CD14-positive monocyte (primary cell): ENCODE data around the gene ABCF3. TPM values are rescaled to one million over a fixed set of nuclear protein-coding genes. Genes with fewer than 3 reads are reported as not detected.

ENCODE experiments used
- DNase-seq, 3 donors: peaks; one replicate each; pipeline ENCODE4 v3.0.0-alpha.2; 2011 to 2022
- H2AFZ ChIP-seq: 2 replicates; pipeline ENCODE4 v1.6.0; 2012; ENCODE audit warnings: mild to moderate bottlenecking, low read depth, low read length, inconsistent platforms; ENCODE audit not compliant: insufficient read depth, poor library complexity, severe bottlenecking
- H3K27ac ChIP-seq, 2 donors: 1 replicate in 1 of 2; 2 replicates in 1 of 2; pipeline ENCODE4 v1.5.1; 2012 to 2013; ENCODE audit warnings: low read length in 2 of 2, control low read depth in 1 of 2, inconsistent platforms in 1 of 2, low read depth in 1 of 2, mild to moderate bottlenecking in 1 of 2
- H3K27me3 ChIP-seq, 2 donors: one replicate each; pipeline versions ENCODE4 v1.6.0 to v1.6.1; 2011 to 2013; ENCODE audit warnings: low read length in 2 of 2; ENCODE audit not compliant: control insufficient read depth in 2 of 2, insufficient read depth in 2 of 2
- H3K36me3 ChIP-seq, 2 donors: replicated peaks in 1 of 2; 1 replicate in 1 of 2; 2 replicates in 1 of 2; pipeline versions ENCODE4 v1.5.1 to v1.6.1; 2012 to 2013; ENCODE audit warnings: low read length in 2 of 2, control low read depth in 1 of 2, inconsistent platforms in 1 of 2, mild to moderate bottlenecking in 1 of 2; ENCODE audit not compliant: insufficient read depth in 2 of 2, control insufficient read depth in 1 of 2
- H3K4me1 ChIP-seq, 2 donors: 1 replicate in 1 of 2; 2 replicates in 1 of 2; pipeline versions ENCODE4 v1.5.1 to v1.6.1; 2012 to 2013; ENCODE audit warnings: low read length in 2 of 2, control low read depth in 1 of 2, inconsistent platforms in 1 of 2, mild to moderate bottlenecking in 1 of 2, moderate library complexity in 1 of 2; ENCODE audit not compliant: insufficient read depth in 2 of 2, control insufficient read depth in 1 of 2
- H3K4me2 ChIP-seq: replicated peaks from 2 replicates; pipeline ENCODE3; 2012; ENCODE audit warnings: low read length, moderate library complexity, mild to moderate bottlenecking; ENCODE audit not compliant: poor library complexity, severe bottlenecking; ENCODE audit errors: extremely low read depth
- H3K4me3 ChIP-seq, 3 experiments: fragments of 200-600 bp in 1 of 3; sonication (generic) in 1 of 3; replicated peaks in 1 of 3; 1 replicate in 2 of 3; 2 replicates in 1 of 3; pipeline ENCODE4 v1.5.1; 2011 to 2013; ENCODE audit warnings: low read length in 3 of 3, mild to moderate bottlenecking in 3 of 3, control low read depth in 2 of 3, low read depth in 2 of 3, inconsistent platforms in 1 of 3, moderate library complexity in 1 of 3
- H3K79me2 ChIP-seq: 2 replicates; pipeline ENCODE4 v1.6.0; 2012; ENCODE audit warnings: mild to moderate bottlenecking, control low read depth, inconsistent platforms, low read length, moderate library complexity; ENCODE audit not compliant: insufficient read depth
- H3K9ac ChIP-seq: 2 replicates; pipeline ENCODE4 v1.6.0; 2017; ENCODE audit warnings: low read length, mild to moderate bottlenecking; ENCODE audit not compliant: insufficient read depth, poor library complexity, severe bottlenecking
- H3K9me3 ChIP-seq, 2 donors: replicated peaks in 1 of 2; 1 replicate in 1 of 2; 2 replicates in 1 of 2; pipeline versions ENCODE4 v1.5.1 to v1.6.1; 2012 to 2013; ENCODE audit warnings: low read length in 2 of 2, control low read depth in 1 of 2; ENCODE audit not compliant: control insufficient read depth in 1 of 2, insufficient read depth in 1 of 2
- H4K20me1 ChIP-seq: 2 replicates; pipeline ENCODE4 v1.6.0; 2012; ENCODE audit warnings: mild to moderate bottlenecking, low read length, control low read depth, moderate library complexity; ENCODE audit not compliant: insufficient read depth
- H3K27ac Mint-ChIP-seq, 7 donors: one replicate each; pipeline ENCODE4 v1.8.0; 2020; ENCODE audit warnings: mild to moderate bottlenecking in 7 of 7, mixed read lengths in 7 of 7, moderate library complexity in 6 of 7, inconsistent platforms in 2 of 7
- H3K27me3 Mint-ChIP-seq, 3 donors: one replicate each; pipeline ENCODE4 v1.8.0; 2021 to 2022; ENCODE audit warnings: low read depth in 3 of 3, mild to moderate bottlenecking in 3 of 3, mixed read lengths in 3 of 3, moderate library complexity in 3 of 3, inconsistent platforms in 1 of 3
- H3K36me3 Mint-ChIP-seq, 2 donors: one replicate each; pipeline ENCODE4 v1.8.0; 2020; ENCODE audit warnings: mixed read lengths in 2 of 2, inconsistent platforms in 1 of 2, mild to moderate bottlenecking in 1 of 2
- H3K4me1 Mint-ChIP-seq: one replicate; pipeline ENCODE4 v1.8.0; 2020; ENCODE audit warnings: mild to moderate bottlenecking, mixed read lengths
- H3K4me3 Mint-ChIP-seq, 2 donors: one replicate each; pipeline ENCODE4 v1.8.0; 2020; ENCODE audit warnings: mild to moderate bottlenecking in 2 of 2, mixed read lengths in 2 of 2, moderate library complexity in 1 of 2
- H3K9me3 Mint-ChIP-seq, 7 donors: one replicate each; pipeline ENCODE4 v1.8.0; 2020 to 2022; ENCODE audit warnings: mixed read lengths in 7 of 7, mild to moderate bottlenecking in 6 of 7, moderate library complexity in 6 of 7, inconsistent platforms in 2 of 7
- CTCF ChIP-seq: fragments of 200-600 bp; IDR thresholded peaks from one replicate; pipeline ENCODE4 v1.8.0; 2022; ENCODE audit warnings: antibody characterized with exemption, mild to moderate bottlenecking
- WGBS: methylation state at CpG from one replicate; pipeline ENCODE4 v1.1.5; 2013; ENCODE audit warnings: missing lambda C conversion rate; ENCODE audit not compliant: insufficient coverage; 5-methylcytosine and 5-hydroxymethylcytosine counted together
- intact Hi-C, 2 donors: fragments of 100-400 bp; cut with micrococcal nuclease; formaldehyde crosslinking; loops; one replicate each; pipeline versions ENCODE4 v1.15.0 to v1.15.1; 2023
- polyA plus RNA-seq, 3 donors: library from polyadenylated mRNA; depleted of rRNA in 1 of 3; unstranded in 2 of 3; stranded (reverse) in 1 of 3; fragments of 300-500 nt in 2 of 3; fragments of >200 nt in 1 of 3; fragmentation: Illumina TruSeq in 2 of 3; gene quantifications; 1 replicate in 2 of 3; 2 replicates in 1 of 3; pipeline ENCODE4 v1.2.3, GENCODE V29; 2012 to 2021

The ABCF3 gene
- polyA plus RNA-seq, 3 donors, result 13.5 to 74.8 (median 13.9) TPM

GRCh38 chr3:184193991-184194539, 8.1 kb downstream of the ABCF3 start:
- no peak overlapping the region for H2AFZ ChIP-seq
- H3K36me3 ChIP-seq, result peaks cover 66 to 74% of the 10 kb centered on the region in 2 donors
- no peaks in the 10 kb centered on the region for H3K9me3 ChIP-seq
- DNase-seq, result no peak
- no peak overlapping the region for H3K4me3 Mint-ChIP-seq
- H3K79me2 ChIP-seq, result peaks cover 9% of the 10 kb centered on the region
- TF ChIP-seq CTCF, result no peak
- H3K4me3 ChIP-seq, result no peak overlapping the region
- 92% methylated on average over 6 of the region's 9 CpGs for WGBS
- H3K4me1 Mint-ChIP-seq, result no peaks in the 10 kb centered on the region
- peak overlapping the region in 2 of 7 donors; percentile 27 to 43 for H3K27ac Mint-ChIP-seq
- H3K9me3 Mint-ChIP-seq, result no peaks in the 10 kb centered on the region
- intact Hi-C loops, result no loop called here
- no peak overlapping the region for H3K9ac ChIP-seq
- H3K36me3 Mint-ChIP-seq, result peaks cover 70 to 74% of the 10 kb centered on the region in 2 donors
- H3K27ac ChIP-seq, result no peak overlapping the region
- no peaks in the 10 kb centered on the region for H3K27me3 ChIP-seq
- H4K20me1 ChIP-seq, result peaks cover 23% of the 10 kb centered on the region
- H3K27me3 Mint-ChIP-seq, result no peaks in the 10 kb centered on the region
- H3K4me1 ChIP-seq, result no peaks in the 10 kb centered on the region
- H3K4me2 ChIP-seq, result no peak overlapping the region

GRCh38 chr3:184196536-184196935, 10.5 kb downstream of the ABCF3 start:
- intact Hi-C loops, result no loop called here
- no peaks in the 10 kb centered on the region for H3K27me3 ChIP-seq
- no peak for TF ChIP-seq CTCF

More at GRCh38 chr3:184196536-184196935, 10.5 kb downstream of the ABCF3 start:
- Histone ChIP-seq H2AFZ (no peak overlapping the region), H3K9ac (no peak overlapping the region), H3K79me2 (no peaks in the 10 kb centered on the region), H3K4me3 (no peak overlapping the region), H4K20me1 (peaks cover 4% of the 10 kb centered on the region), H3K4me1 (no peaks in the 10 kb centered on the region), H3K9me3 (no peaks in the 10 kb centered on the region), H3K27ac (no peak overlapping the region), H3K4me2 (no peak overlapping the region), H3K36me3 (peaks cover 41 to 50% of the 10 kb centered on the region in 2 donors)
- no peak for DNase-seq
- Mint-ChIP-seq H3K4me3 (no peak overlapping the region), H3K27ac (peak overlapping the region in 2 of 7 donors; percentile 64 to 79), H3K9me3 (no peaks in the 10 kb centered on the region), H3K4me1 (no peaks in the 10 kb centered on the region), H3K36me3 (peaks cover 48 to 50% of the 10 kb centered on the region in 2 donors), H3K27me3 (no peaks in the 10 kb centered on the region)
- WGBS, result 94% methylated on average over 6 of the region's 6 CpGs
